HT1080 (cell line): ENCODE measurements around the gene DPEP1. TPM values are rescaled to one million over a fixed set of nuclear protein-coding genes. Genes with fewer than 3 reads are reported as not detected.
"Not testable (repeated sequence)": the region's sequence is repeated elsewhere in the genome, so short reads cannot be mapped to it uniquely, and the experiment has no call there.

Experiments
- DNase-seq: peaks from one replicate; pipeline ENCODE4 v3.0.0-alpha.2; 2015; ENCODE audit warnings: low read depth
- total RNA-seq: library from RNA; depleted of rRNA; stranded (reverse); fragments of >200 nt; shearing (Covaris generic); gene quantifications from 2 replicates; pipeline ENCODE4 v1.2.3, GENCODE V29; 2014

The DPEP1 gene
- total RNA-seq, 1 experiment from 2014 or later: not detected

GRCh38 chr16:89617036-89617435 lies 3.6 kb downstream of the DPEP1 start:
- no peak for DNase-seq

GRCh38 chr16:89618109-89618998 lies 4.9 kb downstream of the DPEP1 start:
- DNase-seq: no peak

GRCh38 chr16:89619840-89620239 lies 6.4 kb downstream of the DPEP1 start:
- no peak for DNase-seq

- no peak for DNase-seq
These were observed 7.0 kb downstream of the DPEP1 start for GRCh38 chr16:89620406-89620841.

GRCh38 chr16:89621136-89621697 lies 7.8 kb downstream of the DPEP1 start:
- no peak for DNase-seq

- DNase-seq: no peak
These were observed 8.4 kb downstream of the DPEP1 start for GRCh38 chr16:89621698-89622409.

- DNase-seq: no peak
These were observed 10.2 kb downstream of the DPEP1 start for GRCh38 chr16:89623511-89624261.

GRCh38 chr16:89624777-89625761 lies 11.6 kb downstream of the DPEP1 start:
- no peak for DNase-seq

GRCh38 chr16:89629827-89630610 lies 16.6 kb downstream of the DPEP1 start:
- DNase-seq: no peak

GRCh38 chr16:89633064-89633631 lies 19.7 kb downstream of the DPEP1 start:
- peak; percentile 91 for DNase-seq

- not testable (repeated sequence) for DNase-seq
These were observed 21.3 kb downstream of the DPEP1 start for GRCh38 chr16:89634463-89635385.

GRCh38 chr16:89636663-89637062 lies 23.2 kb downstream of the DPEP1 start:
- DNase-seq: no peak

- no peak for DNase-seq
These were observed 23.9 kb downstream of the DPEP1 start for GRCh38 chr16:89637379-89637778.

- no peak for DNase-seq
These were observed 25.0 kb downstream of the DPEP1 start for GRCh38 chr16:89638455-89638854.

- DNase-seq: no peak
These were observed 25.9 kb downstream of the DPEP1 start for GRCh38 chr16:89639385-89639784.

GRCh38 chr16:89641458-89642119 lies 28.1 kb downstream of the DPEP1 start:
- no peak for DNase-seq

- DNase-seq: no peak
These were observed 29.1 kb downstream of the DPEP1 start for GRCh38 chr16:89642574-89642973.
